Calu3 (cell line): ENCODE measurements around the gene MYCBP. TPM values are rescaled to one million over a fixed set of nuclear protein-coding genes. Genes with fewer than 3 reads are reported as not detected.

Experiments
- BruUV-seq: library from RNA; stranded (reverse); fragments of 400-500 nt; replicated peaks from 2 replicates; lab custom pipeline; 2021; lab: Mats Ljungman, UMichigan
- CTCF ChIA-PET: fragments of 300-600 bp; sonication (Branson Sonifier 250); formaldehyde crosslinking; loops from one replicate; lab custom pipeline; 2022; ENCODE audit warnings: antibody characterized with exemption; lab: Charles Lee
- DNase-seq: peaks from one replicate; pipeline ENCODE4 v3.0.0; 2022
- H3K27ac Mint-ChIP-seq: one replicate; pipeline ENCODE4 v1.8.0; 2022; ENCODE audit warnings: mixed read lengths; ENCODE audit not compliant: unreplicated experiment
- H3K27me3 Mint-ChIP-seq: one replicate; pipeline ENCODE4 v1.8.0; 2022; ENCODE audit warnings: mixed read lengths; ENCODE audit not compliant: unreplicated experiment
- H3K36me3 Mint-ChIP-seq: one replicate; pipeline ENCODE4 v1.8.0; 2022; ENCODE audit warnings: mild to moderate bottlenecking, moderate library complexity, mixed read lengths; ENCODE audit not compliant: insufficient read depth, unreplicated experiment
- H3K4me1 Mint-ChIP-seq: one replicate; pipeline ENCODE4 v1.8.0; 2022; ENCODE audit warnings: mild to moderate bottlenecking, low read depth, mixed read lengths; ENCODE audit not compliant: unreplicated experiment
- H3K4me3 Mint-ChIP-seq: one replicate; pipeline ENCODE4 v1.8.0; 2022; ENCODE audit warnings: mild to moderate bottlenecking, low read depth, moderate library complexity, mixed read lengths; ENCODE audit not compliant: unreplicated experiment
- H3K9me3 Mint-ChIP-seq: one replicate; pipeline ENCODE4 v1.8.0; 2022; ENCODE audit warnings: low read depth, mixed read lengths; ENCODE audit not compliant: unreplicated experiment
- intact Hi-C: fragments of 100-400 bp; cut with micrococcal nuclease; formaldehyde crosslinking; loops from one replicate; pipeline ENCODE4 v1.10.0; 2022; ENCODE audit not compliant: unreplicated experiment
- total RNA-seq: library from RNA; stranded (reverse); gene quantifications from 2 replicates; pipeline ENCODE4 v1.2.3, GENCODE V29; 2022
- TF ChIP-seq, protein P1 (sequence below): fragments of 200-600 bp; IDR thresholded peaks from one replicate; pipeline ENCODE4 v1.8.0; 2022; ENCODE audit warnings: antibody characterized with exemption; ENCODE audit not compliant: unreplicated experiment

Gene MYCBP
- total RNA-seq, 1 experiment from 2014 or later: 25.9 TPM

DNA sequence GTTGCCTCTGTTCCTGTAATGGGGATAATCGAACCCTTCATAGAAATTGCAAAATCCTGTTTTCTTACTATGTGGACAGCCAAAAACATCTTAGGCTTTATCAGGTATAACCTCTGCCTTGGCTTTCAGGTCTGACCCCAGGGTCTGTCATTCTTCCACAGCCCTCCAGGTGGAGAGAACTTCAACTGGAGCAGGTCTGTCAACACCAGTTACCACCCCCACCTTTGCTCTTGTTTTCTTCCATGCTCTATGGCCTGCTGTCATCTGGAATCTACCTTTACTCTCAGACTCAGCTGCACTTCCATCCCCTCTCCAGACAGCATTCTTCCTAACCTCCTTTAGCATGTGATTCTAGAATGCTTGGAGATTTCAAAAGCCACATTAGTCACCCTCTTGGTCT lies 18.6 kb upstream of the MYCBP start:
- Mint-ChIP-seq H3K4me1 (no peaks in the 10 kb centered on the region), H3K4me3 (no peak overlapping the region), H3K9me3 (no peaks in the 10 kb centered on the region), H3K36me3 (no peaks in the 10 kb centered on the region), H3K27me3 (no peaks in the 10 kb centered on the region), H3K27ac (no peak overlapping the region)
- CTCF ChIA-PET: no interaction called here
- no TSS peak for BruUV-seq
- TF ChIP-seq, protein P1, sequence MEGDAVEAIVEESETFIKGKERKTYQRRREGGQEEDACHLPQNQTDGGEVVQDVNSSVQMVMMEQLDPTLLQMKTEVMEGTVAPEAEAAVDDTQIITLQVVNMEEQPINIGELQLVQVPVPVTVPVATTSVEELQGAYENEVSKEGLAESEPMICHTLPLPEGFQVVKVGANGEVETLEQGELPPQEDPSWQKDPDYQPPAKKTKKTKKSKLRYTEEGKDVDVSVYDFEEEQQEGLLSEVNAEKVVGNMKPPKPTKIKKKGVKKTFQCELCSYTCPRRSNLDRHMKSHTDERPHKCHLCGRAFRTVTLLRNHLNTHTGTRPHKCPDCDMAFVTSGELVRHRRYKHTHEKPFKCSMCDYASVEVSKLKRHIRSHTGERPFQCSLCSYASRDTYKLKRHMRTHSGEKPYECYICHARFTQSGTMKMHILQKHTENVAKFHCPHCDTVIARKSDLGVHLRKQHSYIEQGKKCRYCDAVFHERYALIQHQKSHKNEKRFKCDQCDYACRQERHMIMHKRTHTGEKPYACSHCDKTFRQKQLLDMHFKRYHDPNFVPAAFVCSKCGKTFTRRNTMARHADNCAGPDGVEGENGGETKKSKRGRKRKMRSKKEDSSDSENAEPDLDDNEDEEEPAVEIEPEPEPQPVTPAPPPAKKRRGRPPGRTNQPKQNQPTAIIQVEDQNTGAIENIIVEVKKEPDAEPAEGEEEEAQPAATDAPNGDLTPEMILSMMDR: no peak
- intact Hi-C loops: no loop called here
- DNase-seq: no peak

DNA sequence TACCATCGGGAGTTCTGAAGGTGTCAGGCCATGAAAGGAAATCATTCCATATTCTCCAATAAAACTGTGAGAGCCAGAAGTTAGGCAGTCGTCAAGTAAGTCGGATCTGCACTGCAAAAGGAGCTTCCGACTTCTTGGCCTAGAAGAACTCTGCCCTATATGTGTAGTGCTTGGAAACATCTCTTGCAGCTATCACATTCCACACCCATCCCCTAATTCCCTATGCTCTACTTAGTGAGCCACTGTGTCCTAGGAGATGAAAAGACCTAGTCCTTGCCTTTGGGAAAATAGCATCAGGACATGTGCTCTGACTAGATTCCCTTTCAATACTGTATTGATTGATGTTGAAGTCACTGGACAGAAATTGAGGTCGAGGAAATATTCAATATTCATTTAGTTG lies 16.4 kb upstream of the MYCBP start:
- intact Hi-C loops: no loop called here
- Mint-ChIP-seq H3K9me3 (no peaks in the 10 kb centered on the region), H3K4me3 (no peak overlapping the region), H3K4me1 (no peaks in the 10 kb centered on the region), H3K27me3 (no peaks in the 10 kb centered on the region), H3K36me3 (no peaks in the 10 kb centered on the region), H3K27ac (no peak overlapping the region)
- BruUV-seq: no TSS peak
- DNase-seq: no peak
- TF ChIP-seq, protein P1: no peak
- CTCF ChIA-PET: no interaction called here

DNA sequence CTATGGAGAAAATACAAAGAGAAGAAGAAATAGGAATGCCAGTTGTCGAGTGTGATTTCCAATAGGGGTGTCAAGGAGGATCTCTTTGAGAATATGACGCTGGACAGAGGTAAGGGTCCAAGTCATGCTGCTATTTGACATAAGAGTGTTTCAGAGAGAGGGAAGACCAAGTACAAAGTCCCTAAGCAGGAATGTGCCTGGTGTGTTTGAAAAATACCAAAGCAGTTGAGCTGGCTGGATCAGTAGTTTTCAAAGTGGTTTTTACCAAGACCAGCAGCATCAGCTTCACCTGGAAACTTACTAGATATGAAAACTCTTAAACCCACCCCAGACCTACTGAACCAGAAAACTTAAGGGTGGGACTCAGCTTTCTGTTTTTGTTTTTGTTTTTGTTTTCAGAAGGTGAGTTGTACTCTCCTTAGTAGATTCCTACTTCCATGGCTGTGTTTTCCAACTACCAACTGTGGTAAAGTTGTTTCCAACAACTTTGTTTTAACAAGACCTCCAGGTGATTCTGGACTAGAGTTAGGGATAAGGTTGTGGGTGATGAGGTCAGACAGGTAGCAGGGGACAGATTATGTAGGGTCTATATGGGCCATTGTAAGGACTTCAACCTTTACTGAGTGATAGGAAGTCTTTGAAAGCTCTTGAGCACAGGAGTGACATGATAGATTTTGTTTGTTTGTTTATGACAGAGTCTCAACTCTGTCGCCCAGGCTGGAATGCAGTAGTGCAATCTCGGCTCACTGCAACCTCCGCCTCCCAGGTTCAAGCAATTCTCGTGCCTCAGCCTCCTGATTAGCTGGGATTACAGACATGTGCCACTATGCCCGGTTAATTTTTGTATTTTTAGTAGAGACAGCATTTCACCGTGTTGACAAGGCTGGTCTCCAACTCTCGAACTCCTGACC lies 15.5 kb upstream of the MYCBP start:
- no peak overlapping the region for H3K27ac Mint-ChIP-seq
- BruUV-seq: no TSS peak
- CTCF ChIA-PET: no interaction called here
- TF ChIP-seq, protein P1: no peak
- H3K4me3 Mint-ChIP-seq: no peak overlapping the region
- H3K36me3 Mint-ChIP-seq: no peaks in the 10 kb centered on the region
- H3K9me3 Mint-ChIP-seq: no peaks in the 10 kb centered on the region
- no peak for DNase-seq
- intact Hi-C loops: no loop called here
- H3K4me1 Mint-ChIP-seq: no peaks in the 10 kb centered on the region
- no peaks in the 10 kb centered on the region for H3K27me3 Mint-ChIP-seq

DNA sequence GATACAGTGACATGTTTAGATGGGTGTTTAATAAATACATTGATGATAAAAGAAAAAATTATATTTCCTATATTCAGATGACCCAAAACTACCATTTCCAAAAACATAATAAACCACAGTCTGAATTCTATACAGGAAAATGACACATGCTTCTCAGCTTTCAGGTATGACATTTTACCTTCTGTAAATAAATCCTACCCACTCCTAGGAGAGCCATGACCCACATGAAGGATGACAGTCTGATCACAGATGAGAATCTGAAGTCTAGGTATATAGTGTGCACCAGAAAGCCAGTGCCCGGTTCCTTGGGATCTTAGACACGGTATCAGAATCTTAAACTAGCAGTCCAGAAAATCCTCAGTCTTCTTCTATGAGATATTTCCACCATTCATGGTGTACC lies 11.9 kb upstream of the MYCBP start:
- CTCF ChIA-PET: no interaction called here
- DNase-seq: no peak
- TF ChIP-seq, protein P1: no peak

More for the DNA sequence above, 11.9 kb upstream of the MYCBP start:
- Mint-ChIP-seq H3K9me3 (no peaks in the 10 kb centered on the region), H3K27ac (no peak overlapping the region), H3K36me3 (no peaks in the 10 kb centered on the region), H3K27me3 (no peaks in the 10 kb centered on the region), H3K4me3 (no peak overlapping the region), H3K4me1 (no peaks in the 10 kb centered on the region)
- intact Hi-C loops: no loop called here
- BruUV-seq: no TSS peak
